ENCODE data around the gene LARGE1. TPM values are rescaled to one million over a fixed set of nuclear protein-coding genes. Genes with fewer than 3 reads are reported as not detected.

The LARGE1 gene
- total RNA-seq, 2 donors from 2014 or later = 1.1 to 1.5 TPM

DNA sequence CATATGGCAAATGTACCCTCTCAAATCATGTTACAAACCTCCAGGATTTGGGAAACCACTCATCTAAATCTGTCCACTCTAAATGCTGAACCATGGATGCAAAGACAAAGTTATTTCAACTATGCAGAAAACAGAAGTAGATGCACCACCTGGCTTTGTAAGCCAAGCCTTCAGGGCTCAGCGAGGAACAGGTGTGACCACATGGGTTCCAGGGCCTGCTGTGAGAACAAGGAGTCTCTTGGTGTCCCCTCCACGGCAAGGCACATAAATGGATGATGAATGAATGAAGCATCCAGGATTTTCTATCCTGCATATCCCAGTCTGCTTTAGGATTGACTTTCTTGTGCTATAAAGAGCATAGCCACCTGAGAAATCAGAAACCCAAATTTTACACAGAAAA lies 284.5 kb downstream of the LARGE1 start:
- peaks cover 12 to 20% of the 10 kb centered on the region in 2 donors for H3K9me3 Mint-ChIP-seq
- no peak overlapping the region for H3K27ac Mint-ChIP-seq
- DNase-seq (ENCODE audit: low spot score in 2 of 2) (no peak), ATAC-seq (no peak)
- H3K36me3 Mint-ChIP-seq = peaks cover 12 to 26% of the 10 kb centered on the region in 2 donors

DNA sequence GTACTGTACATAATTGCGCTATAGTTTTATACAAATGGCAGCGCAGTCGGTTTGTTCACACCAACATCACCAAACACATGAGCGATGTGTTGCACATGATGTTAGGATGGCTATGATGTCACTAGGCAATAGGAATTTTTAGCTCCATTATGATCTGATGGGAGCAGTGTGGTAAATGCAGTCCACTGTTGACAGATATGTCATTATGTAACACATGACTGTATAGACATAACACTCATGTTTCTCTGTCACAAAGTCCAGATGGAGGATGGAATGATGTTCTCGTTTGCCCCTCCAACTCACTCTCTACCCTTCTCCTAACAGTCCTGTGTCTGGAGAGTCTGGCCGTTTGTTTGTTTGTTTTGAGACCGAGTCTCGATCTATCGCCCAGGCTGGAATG lies 288.5 kb downstream of the LARGE1 start:
- Mint-ChIP-seq H3K36me3 (peaks cover 5 to 9% of the 10 kb centered on the region in 2 donors), H3K9me3 (peaks cover 9 to 19% of the 10 kb centered on the region in 2 donors), H3K27ac (no peak overlapping the region)
- DNase-seq (ENCODE audit: low spot score in 2 of 2) = no peak
- ATAC-seq = no peak

DNA sequence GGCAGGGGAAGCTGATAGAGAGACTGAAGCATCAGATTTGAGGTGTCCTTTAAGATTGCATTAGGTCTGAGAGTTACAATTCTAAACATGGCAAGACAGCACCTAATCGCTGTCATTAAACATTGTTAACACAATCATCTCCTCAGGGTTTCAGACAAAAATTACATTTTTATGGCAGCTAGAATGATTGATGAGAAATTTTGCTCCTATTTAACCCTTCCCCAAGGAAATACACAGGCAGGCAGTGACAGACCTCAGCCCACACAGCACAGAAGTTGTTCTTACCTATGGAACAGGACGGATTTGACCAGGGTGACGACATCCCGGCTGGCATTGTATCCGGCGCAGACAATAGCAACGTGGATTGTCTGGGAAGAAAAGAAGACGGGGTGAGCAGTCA lies 294.3 kb downstream of the LARGE1 start:
- Mint-ChIP-seq H3K36me3 (peaks cover 0 to 7% of the 10 kb centered on the region in 2 donors), H3K27ac (no peak overlapping the region), H3K9me3 (peaks cover 10 to 20% of the 10 kb centered on the region in 2 donors)
- ATAC-seq (no peak), DNase-seq (ENCODE audit: low spot score in 2 of 2) (no peak)

DNA sequence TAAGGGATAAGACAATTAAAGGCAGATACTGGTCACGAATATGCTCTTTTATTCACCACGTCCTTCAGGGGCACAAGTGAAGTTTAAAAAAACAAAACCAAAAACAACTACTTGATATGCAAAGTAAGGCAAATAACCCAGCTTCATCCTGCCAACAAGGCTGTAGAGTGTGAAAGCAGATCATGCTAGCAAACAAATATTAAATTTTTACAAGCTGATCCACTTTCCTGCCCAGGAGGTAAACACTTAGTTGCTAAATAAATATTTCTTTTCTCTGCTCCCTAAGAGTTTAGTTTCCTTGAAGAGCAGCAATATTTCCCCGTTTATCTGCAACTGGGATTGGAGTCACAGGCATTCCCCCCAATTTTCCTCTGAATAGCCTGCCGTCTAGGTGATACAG lies 300.2 kb downstream of the LARGE1 start:
- Mint-ChIP-seq H3K27ac (no peak overlapping the region), H3K36me3 (peaks cover 0 to 7% of the 10 kb centered on the region in 2 donors), H3K9me3 (peaks cover 9 to 10% of the 10 kb centered on the region in 2 donors)
- DNase-seq (ENCODE audit: low spot score in 2 of 2) = no peak
- ATAC-seq = no peak

DNA sequence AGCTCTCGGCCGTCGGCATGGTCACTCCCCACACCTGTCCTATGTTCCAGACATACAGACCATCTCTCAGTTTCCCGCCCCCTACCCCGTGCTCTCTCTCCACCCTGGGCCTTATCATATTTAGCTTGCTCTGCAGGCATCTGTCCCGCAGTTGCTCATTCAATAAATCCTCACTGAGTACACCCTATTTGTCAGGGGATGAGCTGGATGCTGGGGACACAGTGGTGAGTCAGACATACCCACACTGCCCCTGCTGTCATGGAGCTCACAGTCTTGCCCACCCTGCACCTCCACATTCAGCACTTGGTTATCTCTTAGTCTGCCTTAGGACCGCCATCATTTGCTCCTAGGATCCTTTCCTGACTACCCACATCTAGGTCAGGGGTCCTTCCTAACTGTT lies 313.8 kb downstream of the LARGE1 start:
- Mint-ChIP-seq H3K9me3 (peaks cover 7 to 10% of the 10 kb centered on the region in 2 donors), H3K36me3 (no peaks in the 10 kb centered on the region), H3K27ac (no peak overlapping the region)
- ATAC-seq (no peak), DNase-seq (ENCODE audit: low spot score in 2 of 2) (no peak)

DNA sequence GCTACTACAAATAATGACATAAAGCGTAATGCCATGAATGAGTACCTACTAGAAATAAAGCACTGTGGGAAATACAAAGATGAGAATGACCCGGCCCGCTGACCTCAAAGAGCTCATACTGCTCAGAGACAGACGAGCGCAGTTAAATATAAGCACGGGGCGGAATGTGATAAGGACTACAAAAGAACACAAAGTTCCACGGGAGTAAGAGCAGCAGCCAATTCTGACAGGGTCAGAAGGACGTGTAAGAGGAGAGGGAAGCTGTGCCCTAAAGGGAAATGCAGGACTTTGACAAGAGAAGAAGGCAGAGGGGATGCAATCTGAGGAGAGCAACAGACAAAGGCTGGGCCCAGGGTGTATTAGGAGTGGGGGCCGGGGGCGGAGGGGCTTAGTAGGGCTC lies 314.6 kb downstream of the LARGE1 start:
- Mint-ChIP-seq H3K27ac (no peak overlapping the region), H3K9me3 (peaks cover 7 to 10% of the 10 kb centered on the region in 2 donors), H3K36me3 (no peaks in the 10 kb centered on the region)
- no peak for ATAC-seq
- no peak for DNase-seq (ENCODE audit: low spot score in 2 of 2)

DNA sequence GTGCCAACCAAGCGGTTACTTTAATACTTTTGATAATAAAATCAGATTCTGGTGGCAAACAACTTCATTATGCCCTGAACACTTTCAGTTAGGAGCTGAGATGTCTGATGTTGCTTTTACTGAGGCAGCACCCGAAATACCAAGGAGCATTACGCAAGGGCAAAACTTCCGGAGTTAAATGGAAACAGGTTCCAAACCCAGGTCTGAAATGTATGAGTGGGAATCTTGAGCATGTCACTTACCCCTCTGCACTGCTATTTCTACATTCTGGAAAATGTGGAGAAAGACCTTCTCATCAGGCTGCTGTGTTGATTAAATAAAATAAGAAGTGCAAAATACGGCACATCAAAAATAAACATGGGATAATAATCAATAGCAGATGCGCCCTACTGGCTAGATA lies 315.1 kb downstream of the LARGE1 start:
- peaks cover 7 to 8% of the 10 kb centered on the region in 2 donors for H3K9me3 Mint-ChIP-seq
- no peak overlapping the region for H3K27ac Mint-ChIP-seq
- ATAC-seq = no peak

DNA sequence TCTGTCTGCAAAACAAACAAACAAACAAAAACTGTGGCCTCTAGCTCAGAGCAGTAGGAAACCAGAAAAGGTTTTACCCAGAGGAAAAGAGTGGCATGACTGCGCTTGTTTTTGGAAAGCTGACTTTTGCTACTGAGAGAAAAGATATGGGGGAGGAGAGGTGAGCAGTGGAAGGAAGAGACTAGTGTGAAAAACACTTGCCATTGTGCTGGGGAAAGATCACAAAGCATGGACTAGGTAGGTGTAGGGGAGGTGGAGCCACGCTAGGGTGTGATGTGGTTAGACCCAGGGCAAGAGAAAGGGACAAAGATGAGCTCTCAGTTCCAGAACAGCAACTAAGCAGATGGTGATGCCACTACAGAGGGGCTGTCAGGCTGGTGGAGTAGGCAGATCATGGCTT lies 319.2 kb downstream of the LARGE1 start:
- no peak overlapping the region for H3K27ac Mint-ChIP-seq
- DNase-seq (ENCODE audit: low spot score in 2 of 2) (no peak), ATAC-seq (peak in 1 of 2 donors; percentile 22)

More for the DNA sequence above, 315.1 kb downstream of the LARGE1 start:
- DNase-seq (ENCODE audit: low spot score in 2 of 2) = no peak
- no peaks in the 10 kb centered on the region for H3K36me3 Mint-ChIP-seq

DNA sequence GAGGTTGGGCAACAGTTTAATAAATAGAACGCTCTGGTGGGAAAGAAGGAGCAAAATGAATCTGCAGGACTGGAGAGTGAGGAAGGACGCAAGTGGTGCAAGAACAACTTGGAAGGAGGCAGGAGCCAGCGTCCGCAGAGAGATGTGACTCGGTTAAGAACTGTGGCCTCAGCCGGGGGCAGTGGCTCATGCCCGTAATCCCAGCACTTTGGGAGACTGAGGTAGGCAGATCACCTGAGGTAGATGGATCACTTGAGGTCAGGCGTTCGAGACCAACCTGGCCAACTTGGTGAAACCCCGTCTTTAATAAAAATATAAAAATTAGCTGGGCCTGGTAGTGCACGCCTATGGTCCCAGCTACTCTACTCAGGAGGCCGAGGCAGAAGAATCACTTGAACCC lies 319.7 kb downstream of the LARGE1 start:
- Mint-ChIP-seq H3K36me3 (no peaks in the 10 kb centered on the region), H3K9me3 (peaks cover 0 to 2% of the 10 kb centered on the region in 2 donors), H3K27ac (no peak overlapping the region)
- no peak for ATAC-seq
- DNase-seq (ENCODE audit: low spot score in 2 of 2) = no peak

More for the DNA sequence above, 319.2 kb downstream of the LARGE1 start:
- Mint-ChIP-seq H3K9me3 (peaks cover 0 to 4% of the 10 kb centered on the region in 2 donors), H3K36me3 (no peaks in the 10 kb centered on the region)

DNA sequence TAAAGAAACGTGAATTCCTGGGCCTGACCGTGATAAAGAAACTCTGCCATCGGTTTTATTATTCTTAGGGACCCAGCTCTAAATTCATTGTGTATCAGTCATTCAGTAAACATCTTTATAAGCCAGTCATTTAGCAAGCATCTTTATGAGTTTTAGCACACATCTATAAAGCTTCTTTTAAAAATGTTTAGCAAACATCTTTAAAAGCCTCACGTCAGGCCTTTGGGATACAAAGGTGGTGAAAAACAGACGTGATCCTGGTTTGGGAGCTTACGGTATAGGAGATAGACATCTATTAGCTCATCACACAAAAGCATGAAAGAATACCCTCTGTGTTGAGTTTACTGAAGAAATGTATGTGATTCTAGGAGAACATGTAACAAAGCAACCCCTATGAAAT lies 320.2 kb downstream of the LARGE1 start:
- Mint-ChIP-seq H3K27ac (no peak overlapping the region), H3K36me3 (no peaks in the 10 kb centered on the region), H3K9me3 (no peaks in the 10 kb centered on the region)
- no peak for DNase-seq (ENCODE audit: low spot score in 2 of 2)
- no peak for ATAC-seq

DNA sequence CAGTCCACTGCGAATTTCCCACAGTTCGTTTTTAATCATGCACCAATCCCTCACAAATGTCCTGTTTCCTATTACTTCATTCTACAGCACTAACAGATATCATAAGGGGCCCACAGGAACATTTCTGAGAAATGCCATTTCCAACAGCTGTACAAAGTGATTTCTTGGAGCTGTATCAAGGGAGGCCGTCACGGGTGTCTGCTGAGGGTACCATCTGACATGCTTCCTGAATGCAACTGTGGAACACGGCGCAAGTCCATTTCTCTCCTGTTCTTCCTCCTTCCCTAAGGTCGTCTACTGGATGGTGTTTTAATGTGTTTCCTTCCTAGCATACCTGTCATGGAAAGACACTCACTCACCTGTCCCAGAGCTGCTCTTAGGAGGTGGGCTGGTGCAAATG lies 320.7 kb downstream of the LARGE1 start:
- no peaks in the 10 kb centered on the region for H3K9me3 Mint-ChIP-seq

DNA sequence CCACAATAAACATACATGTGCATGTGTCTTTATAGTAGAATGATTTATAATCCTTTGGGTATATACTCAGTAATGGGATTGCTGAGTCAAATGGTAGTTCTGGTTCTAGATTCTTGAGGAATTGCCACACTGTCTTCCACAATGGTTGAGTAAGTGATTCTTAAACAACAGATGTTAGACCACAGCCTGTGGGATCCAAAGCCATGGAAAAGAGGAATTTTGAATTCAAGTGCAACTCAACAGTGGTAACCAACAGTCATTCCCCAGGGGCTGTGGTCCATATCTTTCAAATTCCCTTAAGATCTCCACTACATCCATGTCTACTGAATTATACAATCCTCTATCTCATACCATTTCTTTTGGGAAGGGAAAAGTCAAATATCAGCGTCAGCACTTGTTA lies 321.5 kb downstream of the LARGE1 start:
- H3K36me3 Mint-ChIP-seq = no peaks in the 10 kb centered on the region
- H3K9me3 Mint-ChIP-seq = no peaks in the 10 kb centered on the region
- no peak overlapping the region for H3K27ac Mint-ChIP-seq
- no peak for ATAC-seq
- DNase-seq (ENCODE audit: low spot score in 2 of 2) = no peak

More for the DNA sequence above, 320.7 kb downstream of the LARGE1 start:
- Mint-ChIP-seq H3K27ac (no peak overlapping the region), H3K36me3 (no peaks in the 10 kb centered on the region)
- ATAC-seq (no peak), DNase-seq (ENCODE audit: low spot score in 2 of 2) (no peak)

DNA sequence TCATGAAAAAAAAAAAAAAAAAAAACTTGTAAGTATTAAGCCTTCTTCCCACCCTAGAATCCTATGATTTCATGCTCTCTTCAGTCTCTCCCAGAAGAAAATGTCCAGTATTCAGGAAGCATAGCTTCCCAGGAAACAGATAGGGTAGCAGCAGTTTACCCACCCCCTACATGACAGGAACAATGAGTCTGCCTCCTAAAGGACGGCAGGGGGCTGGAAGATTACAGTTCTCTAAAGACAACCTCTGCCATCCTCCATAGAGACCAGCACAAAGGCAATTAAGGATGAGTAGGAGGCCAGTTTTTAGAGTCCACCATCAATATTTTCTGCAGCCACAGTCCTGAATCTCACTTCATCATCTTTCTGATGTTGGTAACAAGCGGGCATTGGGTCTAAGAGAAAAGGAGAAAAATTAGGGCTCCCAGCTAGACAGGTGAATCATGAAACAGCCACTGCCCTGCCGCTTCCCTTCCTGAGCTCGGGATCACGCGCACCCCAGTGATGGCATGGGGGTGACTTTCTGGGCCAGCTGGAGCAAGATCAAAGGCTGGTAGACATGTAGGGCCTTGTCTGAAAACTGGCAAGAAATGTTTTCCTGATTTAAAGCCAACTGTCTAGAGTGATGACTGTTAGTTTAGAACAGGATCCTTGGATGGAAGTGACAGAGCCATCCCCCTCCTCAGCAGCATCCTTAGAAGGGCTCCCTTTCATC lies 322.8 kb downstream of the LARGE1 start:
- Mint-ChIP-seq H3K36me3 (no peaks in the 10 kb centered on the region), H3K27ac (no peak overlapping the region), H3K9me3 (no peaks in the 10 kb centered on the region)
- DNase-seq (ENCODE audit: low spot score in 2 of 2) (no peak), ATAC-seq (no peak)

DNA sequence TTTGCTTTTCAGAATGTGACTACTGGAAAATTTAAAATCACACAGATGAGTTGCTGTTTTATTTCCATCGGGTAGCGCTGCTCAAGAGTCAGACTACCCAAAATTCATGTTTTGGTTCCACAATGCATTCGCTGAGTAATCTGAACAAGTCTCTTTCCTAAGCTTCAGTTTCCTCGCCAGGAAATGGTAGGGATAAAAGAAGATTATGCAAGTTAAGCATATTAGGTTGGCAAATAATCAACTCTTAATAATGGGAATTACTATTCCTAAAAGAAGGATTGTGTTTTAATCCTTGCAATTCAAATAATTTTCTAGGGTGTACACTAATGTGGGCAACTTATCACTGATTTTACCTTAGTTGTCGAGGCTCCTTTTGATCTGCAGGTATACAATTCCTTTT lies 326.5 kb downstream of the LARGE1 start:
- H3K9me3 Mint-ChIP-seq = no peaks in the 10 kb centered on the region
- H3K27ac Mint-ChIP-seq = no peak overlapping the region
- DNase-seq (ENCODE audit: low spot score in 2 of 2) = no peak
- H3K36me3 Mint-ChIP-seq = no peaks in the 10 kb centered on the region
- ATAC-seq = no peak

DNA sequence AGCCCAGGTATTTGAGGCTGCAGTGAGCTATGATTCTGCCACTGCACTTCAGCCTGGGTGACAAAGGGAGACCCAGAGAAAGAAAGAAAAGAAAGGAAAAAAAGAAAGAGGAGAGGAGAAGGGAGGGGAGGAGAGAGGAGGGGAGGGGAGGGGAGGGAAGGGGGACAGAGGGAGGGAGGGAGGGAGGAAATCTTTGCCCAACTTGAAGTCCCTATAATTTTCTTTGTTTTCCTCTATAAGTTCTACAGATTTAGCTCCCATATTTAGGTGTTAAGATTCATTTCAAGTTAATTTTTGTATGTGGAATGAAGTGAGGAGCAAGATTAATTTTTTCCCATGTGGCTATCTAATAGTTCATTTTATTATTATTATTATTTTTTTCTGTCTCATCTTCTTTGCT lies 328.3 kb downstream of the LARGE1 start:
- Mint-ChIP-seq H3K9me3 (no peaks in the 10 kb centered on the region), H3K36me3 (no peaks in the 10 kb centered on the region), H3K27ac (no peak overlapping the region)
- ATAC-seq (no peak), DNase-seq (ENCODE audit: low spot score in 2 of 2) (no peak)

DNA sequence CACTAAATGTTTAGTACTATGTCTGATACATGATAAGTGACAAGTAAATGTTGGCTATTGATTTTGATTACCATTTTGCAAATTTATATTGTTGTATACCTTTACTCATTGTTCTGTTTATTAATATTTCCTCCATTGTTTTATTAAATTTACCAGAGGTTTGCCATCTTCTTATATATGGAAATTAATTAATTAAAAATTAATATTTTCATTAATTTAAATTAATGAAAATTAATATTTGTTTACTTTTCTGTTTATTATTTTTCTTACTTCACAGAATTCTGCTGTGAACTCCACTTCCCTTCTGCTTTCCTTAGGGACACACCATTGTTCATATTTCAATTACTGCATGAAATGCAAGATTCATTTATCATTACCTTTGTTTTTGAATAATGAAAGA lies 331.0 kb downstream of the LARGE1 start:
- Mint-ChIP-seq H3K36me3 (no peaks in the 10 kb centered on the region), H3K27ac (no peak overlapping the region), H3K9me3 (no peaks in the 10 kb centered on the region)
- no peak for DNase-seq (ENCODE audit: low spot score in 2 of 2)
- ATAC-seq = no peak

DNA sequence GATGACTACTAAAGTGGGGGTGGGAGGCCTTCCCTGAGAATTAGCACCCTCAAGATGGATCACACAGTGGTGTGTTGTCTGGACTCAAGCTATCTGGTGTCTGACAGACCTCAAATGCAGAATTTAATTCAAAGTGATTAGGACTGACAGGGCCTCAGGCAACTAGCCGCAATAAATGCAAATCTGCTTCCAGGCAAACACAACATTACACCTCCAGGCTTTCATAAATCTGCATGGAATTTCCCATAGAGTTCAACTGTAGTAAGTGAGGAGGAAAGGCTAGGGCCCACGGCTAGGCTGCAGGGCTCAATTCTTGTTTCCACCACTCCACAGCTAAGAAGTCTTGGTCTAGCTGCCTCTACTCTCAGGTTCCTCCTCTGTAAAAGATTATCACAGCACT lies 331.4 kb downstream of the LARGE1 start:
- Mint-ChIP-seq H3K27ac (no peak overlapping the region), H3K36me3 (no peaks in the 10 kb centered on the region), H3K9me3 (no peaks in the 10 kb centered on the region)
- DNase-seq (ENCODE audit: low spot score in 2 of 2) (no peak), ATAC-seq (no peak)

DNA sequence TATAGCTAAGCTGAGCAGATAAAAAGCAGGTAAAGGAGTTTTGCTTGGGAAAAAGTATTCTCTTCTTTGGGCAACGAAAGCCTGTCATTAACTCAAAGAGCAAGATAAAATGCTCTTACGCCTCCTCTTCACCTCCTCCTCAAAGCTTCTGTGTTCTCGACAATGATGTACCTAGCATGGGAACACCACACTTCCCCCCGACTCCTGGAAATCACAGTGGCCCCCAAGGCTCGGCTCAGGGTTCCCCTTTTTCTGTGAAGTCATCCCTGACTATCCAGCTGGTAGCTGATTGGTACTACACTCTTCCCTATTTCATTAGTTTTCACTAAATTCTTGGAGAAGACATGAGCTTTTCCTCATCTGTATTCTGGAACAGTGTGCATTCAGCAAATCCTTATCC lies 336.1 kb downstream of the LARGE1 start:
- no peaks in the 10 kb centered on the region for H3K36me3 Mint-ChIP-seq
- ATAC-seq = no peak
- no peak overlapping the region for H3K27ac Mint-ChIP-seq
- no peak for DNase-seq (ENCODE audit: low spot score in 2 of 2)
- peaks cover 0 to 4% of the 10 kb centered on the region in 2 donors for H3K9me3 Mint-ChIP-seq
